CD14-positive monocyte (primary cell): ENCODE measurements around the gene PDLIM4. TPM values are rescaled to one million over a fixed set of nuclear protein-coding genes. Genes with fewer than 3 reads are reported as not detected.

Source experiments
- DNase-seq, 3 donors: peaks; one replicate each; pipeline ENCODE4 v3.0.0-alpha.2; 2011 to 2022
- H2AFZ ChIP-seq: 2 replicates; pipeline ENCODE4 v1.6.0; 2012; ENCODE audit warnings: mild to moderate bottlenecking, low read depth, low read length, inconsistent platforms; ENCODE audit not compliant: insufficient read depth, poor library complexity, severe bottlenecking
- H3K27ac ChIP-seq, 2 donors: 1 replicate in 1 of 2; 2 replicates in 1 of 2; pipeline ENCODE4 v1.5.1; 2012 to 2013; ENCODE audit warnings: low read length in 2 of 2, control low read depth in 1 of 2, inconsistent platforms in 1 of 2, low read depth in 1 of 2, mild to moderate bottlenecking in 1 of 2
- H3K27me3 ChIP-seq, 2 donors: one replicate each; pipeline versions ENCODE4 v1.6.0 to v1.6.1; 2011 to 2013; ENCODE audit warnings: low read length in 2 of 2; ENCODE audit not compliant: control insufficient read depth in 2 of 2, insufficient read depth in 2 of 2
- H3K36me3 ChIP-seq, 2 donors: replicated peaks in 1 of 2; 1 replicate in 1 of 2; 2 replicates in 1 of 2; pipeline versions ENCODE4 v1.5.1 to v1.6.1; 2012 to 2013; ENCODE audit warnings: low read length in 2 of 2, control low read depth in 1 of 2, inconsistent platforms in 1 of 2, mild to moderate bottlenecking in 1 of 2; ENCODE audit not compliant: insufficient read depth in 2 of 2, control insufficient read depth in 1 of 2
- H3K4me1 ChIP-seq, 2 donors: 1 replicate in 1 of 2; 2 replicates in 1 of 2; pipeline versions ENCODE4 v1.5.1 to v1.6.1; 2012 to 2013; ENCODE audit warnings: low read length in 2 of 2, control low read depth in 1 of 2, inconsistent platforms in 1 of 2, mild to moderate bottlenecking in 1 of 2, moderate library complexity in 1 of 2; ENCODE audit not compliant: insufficient read depth in 2 of 2, control insufficient read depth in 1 of 2
- H3K4me2 ChIP-seq: replicated peaks from 2 replicates; pipeline ENCODE3; 2012; ENCODE audit warnings: low read length, moderate library complexity, mild to moderate bottlenecking; ENCODE audit not compliant: poor library complexity, severe bottlenecking; ENCODE audit errors: extremely low read depth
- H3K4me3 ChIP-seq, 3 experiments: fragments of 200-600 bp in 1 of 3; sonication (generic) in 1 of 3; replicated peaks in 1 of 3; 1 replicate in 2 of 3; 2 replicates in 1 of 3; pipeline ENCODE4 v1.5.1; 2011 to 2013; ENCODE audit warnings: low read length in 3 of 3, mild to moderate bottlenecking in 3 of 3, control low read depth in 2 of 3, low read depth in 2 of 3, inconsistent platforms in 1 of 3, moderate library complexity in 1 of 3
- H3K79me2 ChIP-seq: 2 replicates; pipeline ENCODE4 v1.6.0; 2012; ENCODE audit warnings: mild to moderate bottlenecking, control low read depth, inconsistent platforms, low read length, moderate library complexity; ENCODE audit not compliant: insufficient read depth
- H3K9ac ChIP-seq: 2 replicates; pipeline ENCODE4 v1.6.0; 2017; ENCODE audit warnings: low read length, mild to moderate bottlenecking; ENCODE audit not compliant: insufficient read depth, poor library complexity, severe bottlenecking
- H3K9me3 ChIP-seq, 2 donors: replicated peaks in 1 of 2; 1 replicate in 1 of 2; 2 replicates in 1 of 2; pipeline versions ENCODE4 v1.5.1 to v1.6.1; 2012 to 2013; ENCODE audit warnings: low read length in 2 of 2, control low read depth in 1 of 2; ENCODE audit not compliant: control insufficient read depth in 1 of 2, insufficient read depth in 1 of 2
- H4K20me1 ChIP-seq: 2 replicates; pipeline ENCODE4 v1.6.0; 2012; ENCODE audit warnings: mild to moderate bottlenecking, low read length, control low read depth, moderate library complexity; ENCODE audit not compliant: insufficient read depth
- H3K27ac Mint-ChIP-seq, 7 donors: one replicate each; pipeline ENCODE4 v1.8.0; 2020; ENCODE audit warnings: mild to moderate bottlenecking in 7 of 7, mixed read lengths in 7 of 7, moderate library complexity in 6 of 7, inconsistent platforms in 2 of 7
- H3K27me3 Mint-ChIP-seq, 3 donors: one replicate each; pipeline ENCODE4 v1.8.0; 2021 to 2022; ENCODE audit warnings: low read depth in 3 of 3, mild to moderate bottlenecking in 3 of 3, mixed read lengths in 3 of 3, moderate library complexity in 3 of 3, inconsistent platforms in 1 of 3
- H3K36me3 Mint-ChIP-seq, 2 donors: one replicate each; pipeline ENCODE4 v1.8.0; 2020; ENCODE audit warnings: mixed read lengths in 2 of 2, inconsistent platforms in 1 of 2, mild to moderate bottlenecking in 1 of 2
- H3K4me1 Mint-ChIP-seq: one replicate; pipeline ENCODE4 v1.8.0; 2020; ENCODE audit warnings: mild to moderate bottlenecking, mixed read lengths
- H3K4me3 Mint-ChIP-seq, 2 donors: one replicate each; pipeline ENCODE4 v1.8.0; 2020; ENCODE audit warnings: mild to moderate bottlenecking in 2 of 2, mixed read lengths in 2 of 2, moderate library complexity in 1 of 2
- H3K9me3 Mint-ChIP-seq, 7 donors: one replicate each; pipeline ENCODE4 v1.8.0; 2020 to 2022; ENCODE audit warnings: mixed read lengths in 7 of 7, mild to moderate bottlenecking in 6 of 7, moderate library complexity in 6 of 7, inconsistent platforms in 2 of 7
- WGBS: methylation state at CpG from one replicate; pipeline ENCODE4 v1.1.5; 2013; ENCODE audit warnings: missing lambda C conversion rate; ENCODE audit not compliant: insufficient coverage; 5-methylcytosine and 5-hydroxymethylcytosine counted together
- intact Hi-C, 2 donors: fragments of 100-400 bp; cut with micrococcal nuclease; formaldehyde crosslinking; loops; one replicate each; pipeline versions ENCODE4 v1.15.0 to v1.15.1; 2023
- polyA plus RNA-seq, 3 donors: library from polyadenylated mRNA; depleted of rRNA in 1 of 3; unstranded in 2 of 3; stranded (reverse) in 1 of 3; fragments of 300-500 nt in 2 of 3; fragments of >200 nt in 1 of 3; fragmentation: Illumina TruSeq in 2 of 3; gene quantifications; 1 replicate in 2 of 3; 2 replicates in 1 of 3; pipeline ENCODE4 v1.2.3, GENCODE V29; 2012 to 2021
- TF ChIP-seq, protein P1 (sequence below): fragments of 200-600 bp; IDR thresholded peaks from one replicate; pipeline ENCODE4 v1.8.0; 2022; ENCODE audit warnings: antibody characterized with exemption, mild to moderate bottlenecking

The PDLIM4 gene
- polyA plus RNA-seq, 3 donors, result not detected

GRCh38 chr5:132222649-132223038 is 34.9 kb upstream of the PDLIM4 start:
- no peak overlapping the region for H3K27ac Mint-ChIP-seq
- no peak overlapping the region for H3K4me3 ChIP-seq
- intact Hi-C loops, result no loop called here
- DNase-seq, result no peak
- no peak overlapping the region for H3K9ac ChIP-seq
- H3K27me3 ChIP-seq, result peaks cover 8 to 9% of the 10 kb centered on the region in 2 donors
- H3K36me3 ChIP-seq, result no peaks in the 10 kb centered on the region
- H4K20me1 ChIP-seq, result no peaks in the 10 kb centered on the region
- no peaks in the 10 kb centered on the region for H3K36me3 Mint-ChIP-seq
- peaks cover 17 to 24% (median 22%) of the 10 kb centered on the region in 3 donors for H3K27me3 Mint-ChIP-seq
- TF ChIP-seq, protein P1, sequence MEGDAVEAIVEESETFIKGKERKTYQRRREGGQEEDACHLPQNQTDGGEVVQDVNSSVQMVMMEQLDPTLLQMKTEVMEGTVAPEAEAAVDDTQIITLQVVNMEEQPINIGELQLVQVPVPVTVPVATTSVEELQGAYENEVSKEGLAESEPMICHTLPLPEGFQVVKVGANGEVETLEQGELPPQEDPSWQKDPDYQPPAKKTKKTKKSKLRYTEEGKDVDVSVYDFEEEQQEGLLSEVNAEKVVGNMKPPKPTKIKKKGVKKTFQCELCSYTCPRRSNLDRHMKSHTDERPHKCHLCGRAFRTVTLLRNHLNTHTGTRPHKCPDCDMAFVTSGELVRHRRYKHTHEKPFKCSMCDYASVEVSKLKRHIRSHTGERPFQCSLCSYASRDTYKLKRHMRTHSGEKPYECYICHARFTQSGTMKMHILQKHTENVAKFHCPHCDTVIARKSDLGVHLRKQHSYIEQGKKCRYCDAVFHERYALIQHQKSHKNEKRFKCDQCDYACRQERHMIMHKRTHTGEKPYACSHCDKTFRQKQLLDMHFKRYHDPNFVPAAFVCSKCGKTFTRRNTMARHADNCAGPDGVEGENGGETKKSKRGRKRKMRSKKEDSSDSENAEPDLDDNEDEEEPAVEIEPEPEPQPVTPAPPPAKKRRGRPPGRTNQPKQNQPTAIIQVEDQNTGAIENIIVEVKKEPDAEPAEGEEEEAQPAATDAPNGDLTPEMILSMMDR, result no peak
- no peaks in the 10 kb centered on the region for H3K79me2 ChIP-seq
- H3K4me1 ChIP-seq, result peaks cover 4 to 5% of the 10 kb centered on the region in 2 donors
- H3K27ac ChIP-seq, result no peak overlapping the region
- H3K4me2 ChIP-seq, result no peak overlapping the region
- no peak overlapping the region for H2AFZ ChIP-seq
- WGBS, result 100% methylated on average over 1 of the region's 3 CpGs
- H3K4me3 Mint-ChIP-seq, result no peak overlapping the region
- peaks cover 0 to 3% (median 0%) of the 10 kb centered on the region in 7 donors for H3K9me3 Mint-ChIP-seq
- peaks cover 7% of the 10 kb centered on the region for H3K4me1 Mint-ChIP-seq
- no peaks in the 10 kb centered on the region for H3K9me3 ChIP-seq

GRCh38 chr5:132223861-132224260 is 33.6 kb upstream of the PDLIM4 start:
- Histone ChIP-seq H3K9ac (no peak overlapping the region), H3K27me3 (peaks cover 8 to 17% of the 10 kb centered on the region in 2 donors), H3K4me3 (no peak overlapping the region), H4K20me1 (no peaks in the 10 kb centered on the region), H3K79me2 (no peaks in the 10 kb centered on the region), H3K9me3 (no peaks in the 10 kb centered on the region), H2AFZ (no peak overlapping the region), H3K27ac (no peak overlapping the region), H3K4me2 (no peak overlapping the region), H3K36me3 (no peaks in the 10 kb centered on the region), H3K4me1 (peaks cover 9 to 10% of the 10 kb centered on the region in 2 donors)
- TF ChIP-seq, protein P1, result no peak
- H3K4me1 Mint-ChIP-seq, result peaks cover 7% of the 10 kb centered on the region
- peaks cover 26 to 30% (median 27%) of the 10 kb centered on the region in 3 donors for H3K27me3 Mint-ChIP-seq
- intact Hi-C loops, result no loop called here
- H3K27ac Mint-ChIP-seq, result no peak overlapping the region
- no peak overlapping the region for H3K4me3 Mint-ChIP-seq
- no peaks in the 10 kb centered on the region for H3K36me3 Mint-ChIP-seq
- peaks cover 0 to 3% (median 0%) of the 10 kb centered on the region in 7 donors for H3K9me3 Mint-ChIP-seq
- WGBS, result 93% methylated on average over 2 of the region's 2 CpGs
- no peak for DNase-seq
